H1 (cell line): ENCODE results near the gene HID1. TPM values are rescaled to one million over a fixed set of nuclear protein-coding genes. Genes with fewer than 3 reads are reported as not detected.
"Not testable (repeated sequence)": the region's sequence is repeated elsewhere in the genome, so short reads cannot be mapped to it uniquely, and the experiment has no call there.

Source experiments
- CTCF ChIA-PET: fragments of 300-600 bp; sonication (Branson Sonifier 250); formaldehyde crosslinking; loops from one replicate; lab custom pipeline; 2021; ENCODE audit not compliant: partially characterized antibody; lab: Charles Lee
- POLR2A ChIA-PET: fragments of 300-600 bp; sonication (Branson Sonifier 250); formaldehyde crosslinking; loops from one replicate; lab custom pipeline; 2021; ENCODE audit warnings: inconsistent platforms; ENCODE audit not compliant: partially characterized antibody; lab: Charles Lee
- DNase-seq, 2 experiments: peaks; one replicate each; pipeline versions ENCODE4 v3.0.0 to v3.0.0-alpha.2; 2010 to 2022; ENCODE audit warnings: low spot score in 2 of 2, low read depth in 1 of 2, mixed read lengths in 1 of 2
- FAIRE-seq: peaks from 2 replicates; lab custom pipeline; 2011; peaks lifted over from hg19 to GRCh38; lab: Jason Lieb, UNC
- H2AFZ ChIP-seq: 2 replicates; pipeline ENCODE4 v1.8.1; 2012; ENCODE audit warnings: low read length, inconsistent platforms
- H2AK5ac ChIP-seq: 2 replicates; pipeline ENCODE4 v1.6.1; 2013; ENCODE audit warnings: low read depth, low read length
- H2BK120ac ChIP-seq: replicated peaks from 2 replicates; pipeline ENCODE3; 2013; ENCODE audit warnings: low read depth, low read length, inconsistent platforms
- H2BK12ac ChIP-seq: 2 replicates; pipeline ENCODE4 v1.6.1; 2013; ENCODE audit warnings: low read depth, low read length
- H2BK15ac ChIP-seq: 2 replicates; pipeline ENCODE4 v1.6.1; 2013; ENCODE audit warnings: low read length
- H2BK20ac ChIP-seq: 2 replicates; pipeline ENCODE4 v1.6.1; 2013; ENCODE audit warnings: low read length
- H2BK5ac ChIP-seq: 2 replicates; pipeline ENCODE4 v1.6.1; 2013; ENCODE audit warnings: low read depth, low read length
- H3K14ac ChIP-seq: 2 replicates; pipeline ENCODE4 v1.6.1; 2013; ENCODE audit warnings: inconsistent platforms; ENCODE audit not compliant: insufficient read length
- H3K18ac ChIP-seq: 2 replicates; pipeline ENCODE4 v1.6.1; 2013; ENCODE audit warnings: low read length; ENCODE audit errors: extremely low read depth
- H3K23ac ChIP-seq: 2 replicates; pipeline ENCODE4 v1.6.1; 2013; ENCODE audit warnings: inconsistent platforms; ENCODE audit not compliant: insufficient read length
- H3K23me2 ChIP-seq: 2 replicates; pipeline ENCODE4 v1.6.1; 2013; ENCODE audit warnings: low read depth, low read length
- H3K27ac ChIP-seq: 2 replicates; pipeline ENCODE4 v1.6.1; 2011; ENCODE audit warnings: low read depth, low read length, inconsistent platforms
- H3K27me3 ChIP-seq, 4 experiments: replicated peaks in 1 of 4; 1 replicate in 1 of 4; 2 replicates in 3 of 4; pipeline versions ENCODE4 v1.6.1 to v1.8.1; 2011 to 2013; ENCODE audit warnings: low read length in 3 of 4, mild to moderate bottlenecking in 3 of 4, inconsistent platforms in 2 of 4, mixed read lengths in 2 of 4, moderate library complexity in 1 of 4; ENCODE audit not compliant: control insufficient read depth in 3 of 4, insufficient read depth in 3 of 4; ENCODE audit errors: extremely low read depth in 1 of 4
- H3K36me3 ChIP-seq, 4 experiments: 2 replicates each; pipeline versions ENCODE4 v1.6.1 to v1.8.1; 2011 to 2013; ENCODE audit warnings: mild to moderate bottlenecking in 4 of 4, low read length in 3 of 4, moderate library complexity in 2 of 4, control low read depth in 1 of 4, inconsistent platforms in 1 of 4; ENCODE audit not compliant: insufficient read depth in 4 of 4, control insufficient read depth in 2 of 4
- H3K4ac ChIP-seq: replicated peaks from 2 replicates; pipeline ENCODE3; 2013; ENCODE audit warnings: low read length, low read depth, mixed read lengths, inconsistent platforms; ENCODE audit not compliant: insufficient read length
- H3K4me1 ChIP-seq, 4 experiments: replicated peaks in 1 of 4; 1 replicate in 1 of 4; 2 replicates in 3 of 4; pipeline versions ENCODE4 v1.6.1 to v1.8.1; 2011 to 2013; ENCODE audit warnings: low read length in 3 of 4, inconsistent platforms in 2 of 4, mixed read lengths in 1 of 4; ENCODE audit not compliant: insufficient read depth in 4 of 4, control insufficient read depth in 3 of 4
- H3K4me2 ChIP-seq, 2 experiments: 2 replicates each; pipeline versions ENCODE4 v1.6.1 to v1.8.1; 2011 to 2013; ENCODE audit warnings: low read depth in 2 of 2, low read length in 2 of 2, control low read depth in 1 of 2, inconsistent platforms in 1 of 2, mild to moderate bottlenecking in 1 of 2; ENCODE audit not compliant: insufficient read depth in 1 of 2
- H3K4me3 ChIP-seq, 4 experiments: fragments of 200-600, 300-600 bp in 1 of 4; sonication (generic), shearing (Covaris generic), sonication (Bioruptor Twin) in 1 of 4; 2 replicates each; pipeline versions ENCODE4 v1.5.1 to v1.8.1; 2011 to 2016; ENCODE audit warnings: low read length in 4 of 4, low read depth in 3 of 4, control low read depth in 2 of 4, inconsistent platforms in 2 of 4, mild to moderate bottlenecking in 2 of 4, mixed read lengths in 1 of 4, moderate library complexity in 1 of 4; ENCODE audit not compliant: insufficient read depth in 2 of 4; ENCODE audit errors: extremely low read depth in 1 of 4
- H3K56ac ChIP-seq: replicated peaks from 2 replicates; pipeline ENCODE3; 2013; ENCODE audit warnings: low read depth, mild to moderate bottlenecking, mixed read lengths, low read length, inconsistent platforms; ENCODE audit not compliant: insufficient read length
- H3K79me1 ChIP-seq: 2 replicates; pipeline ENCODE4 v1.6.1; 2013; ENCODE audit warnings: low read depth, low read length, control low read depth
- H3K79me2 ChIP-seq, 2 experiments: 2 replicates each; pipeline versions ENCODE4 v1.6.1 to v1.8.1; 2012 to 2013; ENCODE audit warnings: low read length in 2 of 2, mild to moderate bottlenecking in 2 of 2, inconsistent platforms in 1 of 2; ENCODE audit not compliant: insufficient read depth in 2 of 2, control insufficient read depth in 1 of 2
- H3K9ac ChIP-seq, 4 experiments: replicated peaks in 1 of 4; 1 replicate in 1 of 4; 2 replicates in 3 of 4; pipeline versions ENCODE4 v1.6.1 to v1.8.1; 2011 to 2013; ENCODE audit warnings: low read depth in 3 of 4, low read length in 3 of 4, control low read depth in 2 of 4, mild to moderate bottlenecking in 2 of 4, moderate library complexity in 2 of 4, inconsistent platforms in 1 of 4; ENCODE audit errors: extremely low read depth in 1 of 4
- H3K9me3 ChIP-seq, 2 experiments: 2 replicates each; pipeline versions ENCODE4 v1.6.1 to v1.8.1; 2012 to 2013; ENCODE audit warnings: mild to moderate bottlenecking in 2 of 2, moderate library complexity in 2 of 2, control low read depth in 1 of 2, inconsistent platforms in 1 of 2, low read depth in 1 of 2, low read length in 1 of 2, mixed read lengths in 1 of 2; ENCODE audit not compliant: insufficient read depth in 2 of 2
- H4K20me1 ChIP-seq, 2 experiments: replicated peaks in 1 of 2; 2 replicates each; pipeline versions ENCODE3 to v1.8.1; 2011 to 2013; ENCODE audit warnings: inconsistent platforms in 2 of 2, low read length in 2 of 2, mild to moderate bottlenecking in 1 of 2; ENCODE audit not compliant: insufficient read depth in 2 of 2, control insufficient read depth in 1 of 2
- H4K5ac ChIP-seq: 2 replicates; pipeline ENCODE4 v1.6.1; 2013; ENCODE audit warnings: low read length, low read depth, mixed read lengths, inconsistent platforms; ENCODE audit not compliant: insufficient read length
- H4K8ac ChIP-seq: 2 replicates; pipeline ENCODE4 v1.8.0; 2013; ENCODE audit warnings: mild to moderate bottlenecking, moderate library complexity, low read length, inconsistent platforms; ENCODE audit not compliant: insufficient read depth; ENCODE audit errors: extremely low read depth
- H4K91ac ChIP-seq: replicated peaks from 2 replicates; pipeline ENCODE3; 2013; ENCODE audit warnings: low read length, mixed read lengths, inconsistent platforms; ENCODE audit not compliant: insufficient read length
- WGBS, 2 experiments: shearing (Covaris generic) in 1 of 2; methylation state at CpG; one replicate each; pipeline versions ENCODE4 v1.1.6 to v1.1.7; 2013 to 2015; ENCODE audit warnings: low lambda C conversion rate in 2 of 2, mixed read lengths in 2 of 2, inconsistent platforms in 1 of 2, low coverage in 1 of 2, missing lambda C conversion rate in 1 of 2; ENCODE audit not compliant: insufficient replicate concordance in 2 of 2, insufficient coverage in 1 of 2, insufficient read length in 1 of 2; ENCODE audit errors: extremely low coverage in 1 of 2, missing lambda C conversion rate in 1 of 2; 5-methylcytosine and 5-hydroxymethylcytosine counted together
- polyA plus RNA-seq, 7 experiments: library from polyadenylated mRNA; depleted of rRNA in 3 of 7; stranded (reverse) in 5 of 7; unstranded in 2 of 7; fragments of >200 nt in 5 of 7; fragments of 200-250 nt in 2 of 7; gene quantifications; 1 replicate in 5 of 7; 2 replicates in 1 of 7; 4 replicates in 1 of 7; pipeline versions ENCODE4 v1.2.1 to v1.2.3, GENCODE V29; 2011 to 2013; ENCODE audit warnings: missing spikeins in 2 of 7, mixed read lengths in 2 of 7
- total RNA-seq: library from RNA; stranded (reverse); fragmentation: NEBNext Ultra II Directional; extraction: Animal tissue kit (Norgen Biotek cat#: 25700); gene quantifications from 2 replicates; pipeline ENCODE4 v1.2.1, GENCODE V29; 2021

The HID1 gene
- total and polyA plus RNA-seq, 2 of the 8 experiments (the other 6 are each of a cell fraction or from before 2014, with no cell fraction given) = 15.1 to 25.9 TPM

DNA sequence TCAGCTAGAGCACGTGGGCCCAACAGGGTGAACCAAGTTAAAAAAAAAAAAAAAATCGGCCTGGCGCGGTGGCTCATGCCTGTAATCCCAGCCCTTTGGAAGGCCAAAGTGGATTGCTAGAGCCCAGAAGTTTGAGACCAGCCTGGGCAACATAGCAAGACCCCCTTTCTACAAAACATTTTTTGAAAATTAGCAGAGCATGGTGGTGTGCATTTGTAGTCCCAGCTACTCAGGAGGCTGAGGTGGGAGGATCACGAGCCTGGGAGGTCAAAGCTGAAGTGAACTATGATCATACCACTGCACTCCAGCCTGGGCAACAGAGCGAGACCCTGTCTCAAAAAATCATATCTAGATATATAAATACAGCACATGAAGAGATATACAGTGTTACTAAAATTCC, 33.5 kb upstream of the HID1 start:
- not testable (repeated sequence) for FAIRE-seq, H3K14ac ChIP-seq, H3K4me2 ChIP-seq, H4K20me1 ChIP-seq, DNase-seq, H2BK20ac ChIP-seq, H2BK5ac ChIP-seq, H3K23me2 ChIP-seq, H3K79me1 ChIP-seq, H4K91ac ChIP-seq, H3K27me3 ChIP-seq, H2BK120ac ChIP-seq, H2BK12ac ChIP-seq, H3K27ac ChIP-seq, H3K9me3 ChIP-seq, H3K56ac ChIP-seq, H3K9ac ChIP-seq, H4K8ac ChIP-seq, H3K18ac ChIP-seq, H2AK5ac ChIP-seq, H2AFZ ChIP-seq, H3K4me1 ChIP-seq, H4K5ac ChIP-seq, H2BK15ac ChIP-seq, H3K4ac ChIP-seq, H3K23ac ChIP-seq, H3K79me2 ChIP-seq, H3K4me3 ChIP-seq
- H3K36me3 ChIP-seq = peaks cover 4 to 28% (median 18%) of the 10 kb centered on the region in 4 experiments; a peak in 5 of 8 replicates
- 96% methylated on average over 6 of the region's 6 CpGs; no CpG with 5 or more reads in 1 of the 2 experiments for WGBS, 2 experiments
- POLR2A ChIA-PET = interaction anchor here (1.1 kb wide), 1 partner anchor 11 kb away, joined by 3 read pairs; no protein-coding TSS in a partner anchor
- CTCF ChIA-PET = interaction anchor here (0.9 to 20.3 kb wide), 7 partner anchors 11 to 44 kb away, joined by 3 to 345 read pairs (median 6); partner anchors contain the start of gene CDR2L
